Esophagus muscularis mucosa (tissue), 4 donors: ENCODE measurements around the gene E4F1. TPM values are rescaled to one million over a fixed set of nuclear protein-coding genes. Genes with fewer than 3 reads are reported as not detected.

Experiments
- DNase-seq: peaks from one replicate; pipeline ENCODE4 v3.0.0-alpha.2; 2017; ENCODE audit errors: extremely low spot score
- H3K27ac ChIP-seq, 4 donors: fragments of 200-600 bp; sonication (generic); replicated peaks in 1 of 4; 1 replicate in 3 of 4; 2 replicates in 1 of 4; pipeline ENCODE4 v1.5.1; 2016 to 2019; ENCODE audit warnings: mild to moderate bottlenecking in 1 of 4
- H3K27me3 ChIP-seq, 4 donors: fragments of 200-600 bp; sonication (generic); one replicate each; pipeline versions ENCODE4 v1.5.1 to v1.6.0; 2016 to 2019
- H3K36me3 ChIP-seq, 4 donors: fragments of 200-600 bp; sonication (generic); one replicate each; pipeline ENCODE4 v1.5.1; 2016 to 2019
- H3K4me1 ChIP-seq, 4 donors: fragments of 200-600 bp; sonication (generic); one replicate each; pipeline ENCODE4 v1.5.1; 2016 to 2019
- H3K4me3 ChIP-seq, 4 donors: fragments of 200-600 bp; sonication (generic); 1 replicate in 2 of 4; 2 replicates in 2 of 4; pipeline ENCODE4 v1.5.1; 2016 to 2019; ENCODE audit warnings: mild to moderate bottlenecking in 4 of 4, moderate library complexity in 1 of 4
- H3K9me3 ChIP-seq, 4 donors: fragments of 200-600 bp; sonication (generic); 1 replicate in 3 of 4; 2 replicates in 1 of 4; pipeline ENCODE4 v1.5.1; 2016 to 2019
- CTCF ChIP-seq, 3 experiments: fragments of 200-600 bp in 2 of 3; fragments of 450-650 bp in 1 of 3; sonication (generic) in 2 of 3; IDR thresholded peaks; one replicate each; pipeline ENCODE4 v1.5.1; 2017 to 2019; ENCODE audit warnings: antibody characterized with exemption in 3 of 3, mild to moderate bottlenecking in 2 of 3, moderate library complexity in 1 of 3
- EP300 ChIP-seq: sonication (generic); formaldehyde crosslinking; IDR thresholded peaks from one replicate; pipeline ENCODE4 v1.6.1; 2017; ENCODE audit warnings: antibody characterized with exemption
- POLR2A ChIP-seq: fragments of 450-650 bp; IDR thresholded peaks from one replicate; pipeline ENCODE4 v1.6.1; 2017; ENCODE audit warnings: antibody characterized with exemption, moderate library complexity, mild to moderate bottlenecking, low read depth
- POLR2AphosphoS5 ChIP-seq, 2 donors: sonication (generic); formaldehyde crosslinking; IDR thresholded peaks; one replicate each; pipeline ENCODE4 v1.6.1; 2017; ENCODE audit warnings: antibody characterized with exemption in 2 of 2
- WGBS: methylation state at CpG from one replicate; pipeline ENCODE4 v1.1.5; 2018; 5-methylcytosine and 5-hydroxymethylcytosine counted together
- intact Hi-C: fragments of 100-400 bp; cut with DNase I; formaldehyde crosslinking; loops from one replicate; pipeline ENCODE4 v1.15.1; 2023
- total RNA-seq, 4 donors: library from RNA; depleted of rRNA; stranded (reverse); fragments of >200 nt; gene quantifications; one replicate each; pipeline versions ENCODE4 v1.1.0 to v1.2.1, GENCODE V29; 2016

The E4F1 gene
- total RNA-seq, 4 donors from 2014 or later = 19.1 to 39.7 (median 28.5) TPM

GRCh38 chr16:2204416-2205103 is 18.8 kb upstream of the E4F1 start:
- H3K36me3 ChIP-seq = peaks cover 14 to 33% (median 31%) of the 10 kb centered on the region in 4 donors
- 77% methylated on average over 13 of the region's 13 CpGs for WGBS
- no peak for DNase-seq
- H3K4me1 ChIP-seq = peaks cover 14 to 29% (median 23%) of the 10 kb centered on the region in 4 donors
- no peaks in the 10 kb centered on the region for H3K9me3 ChIP-seq
- peak overlapping the region; percentile 65 to 87 (median 78) for H3K4me3 ChIP-seq
- no peaks in the 10 kb centered on the region for H3K27me3 ChIP-seq
- peak overlapping the region; percentile 90 to 97 (median 96) for H3K27ac ChIP-seq
- intact Hi-C loops = no loop called here
- no peak for TF ChIP-seq CTCF (IDR thresholded peaks at IDR 0.05)
- no peak for TF ChIP-seq EP300
- TF ChIP-seq POLR2AphosphoS5 (IDR thresholded peaks at IDR 0.05) = no peak
- no peak for TF ChIP-seq POLR2A

GRCh38 chr16:2205104-2205966 is 18.1 kb upstream of the E4F1 start, which contains the start of gene MLST8:
MLST8 (plus strand) TSS chr16:2205454; CDS start chr16:2206086, 632 bp downstream.
- H3K27me3 ChIP-seq = no peaks in the 10 kb centered on the region
- peak within 1 kb of the TSS; percentile 90 to 97 (median 96) for H3K27ac ChIP-seq
- peak; percentile 96 for DNase-seq
- intact Hi-C loops = no loop called here
- peaks cover 20 to 39% (median 38%) of the 10 kb centered on the region in 4 donors for H3K36me3 ChIP-seq
- WGBS = under 1% methylated on average over 29 of the region's 93 CpGs
- peak; percentile 86 to 94 for TF ChIP-seq POLR2AphosphoS5 (IDR thresholded peaks at IDR 0.05)
- no peak for TF ChIP-seq EP300
- TF ChIP-seq CTCF (IDR thresholded peaks at IDR 0.05) = peak in 2 of 3 experiments; percentile 18 to 22
- peak; percentile 70 for TF ChIP-seq POLR2A
- peak within 1 kb of the TSS; percentile 65 to 87 (median 78) for H3K4me3 ChIP-seq
- peaks cover 14 to 29% (median 23%) of the 10 kb centered on the region in 4 donors for H3K4me1 ChIP-seq
- no peaks in the 10 kb centered on the region for H3K9me3 ChIP-seq

- peak overlapping the region; percentile 65 to 87 (median 78) for H3K4me3 ChIP-seq
- WGBS = no CpG with 5 or more reads among the region's 16 CpGs
- H3K9me3 ChIP-seq = no peaks in the 10 kb centered on the region
- no peak for DNase-seq
- H3K27ac ChIP-seq = peak overlapping the region; percentile 90 to 97 (median 96)
- intact Hi-C loops = no loop called here
- peaks cover 20 to 39% (median 38%) of the 10 kb centered on the region in 4 donors for H3K36me3 ChIP-seq
- no peaks in the 10 kb centered on the region for H3K27me3 ChIP-seq
- no peak for TF ChIP-seq EP300
- TF ChIP-seq POLR2A = no peak
- no peak for TF ChIP-seq CTCF (IDR thresholded peaks at IDR 0.05)
- TF ChIP-seq POLR2AphosphoS5 (IDR thresholded peaks at IDR 0.05) = no peak
- peaks cover 14 to 29% (median 23%) of the 10 kb centered on the region in 4 donors for H3K4me1 ChIP-seq
Observed at GRCh38 chr16:2205967-2206313, 17.5 kb upstream of the E4F1 start.

- H3K9me3 ChIP-seq = no peaks in the 10 kb centered on the region
- intact Hi-C loops = no loop called here
- no peak for DNase-seq
- no peak for TF ChIP-seq POLR2AphosphoS5 (IDR thresholded peaks at IDR 0.05)
- no peak for TF ChIP-seq EP300
- peak overlapping the region; percentile 65 to 87 (median 78) for H3K4me3 ChIP-seq
- H3K36me3 ChIP-seq = peaks cover 20 to 39% (median 38%) of the 10 kb centered on the region in 4 donors
- 82% methylated on average over 17 of the region's 18 CpGs for WGBS
- no peaks in the 10 kb centered on the region for H3K27me3 ChIP-seq
- H3K4me1 ChIP-seq = peaks cover 14 to 29% (median 23%) of the 10 kb centered on the region in 4 donors
- peak overlapping the region; percentile 90 to 97 (median 96) for H3K27ac ChIP-seq
Observed at GRCh38 chr16:2206420-2206779, 17.0 kb upstream of the E4F1 start.

GRCh38 chr16:2206780-2207433 is 16.5 kb upstream of the E4F1 start:
- TF ChIP-seq POLR2A = no peak
- TF ChIP-seq CTCF (IDR thresholded peaks at IDR 0.05) = no peak
- no peak for TF ChIP-seq EP300
- TF ChIP-seq POLR2AphosphoS5 (IDR thresholded peaks at IDR 0.05) = no peak

More at GRCh38 chr16:2206780-2207433, 16.5 kb upstream of the E4F1 start:
- WGBS = 84% methylated on average over 15 of the region's 23 CpGs
- DNase-seq = no peak
- Histone ChIP-seq H3K9me3 (no peaks in the 10 kb centered on the region), H3K4me3 (peak overlapping the region in 1 of 4 donors; percentile 73), H3K36me3 (peaks cover 20 to 40% (median 39%) of the 10 kb centered on the region in 4 donors), H3K4me1 (peaks cover 19 to 32% (median 25%) of the 10 kb centered on the region in 4 donors), H3K27ac (peak overlapping the region in 1 of 4 donors; percentile 96), H3K27me3 (no peaks in the 10 kb centered on the region)
- intact Hi-C loops = no loop called here
